A673 (cell line): Measurements from ENCODE around the gene TNFRSF11A. TPM values are rescaled to one million over a fixed set of nuclear protein-coding genes. Genes with fewer than 3 reads are reported as not detected.

Experiments
- BruUV-seq: library from RNA; stranded (reverse); fragments of 400-500 nt; replicated peaks from 2 replicates; lab custom pipeline; 2021; lab: Mats Ljungman, UMichigan
- CTCF ChIA-PET: fragments of 300-600 bp; sonication (Branson Sonifier 250); formaldehyde crosslinking; loops from one replicate; lab custom pipeline; 2022; ENCODE audit warnings: antibody characterized with exemption; lab: Charles Lee
- POLR2A ChIA-PET: fragments of 300-600 bp; sonication (Branson Sonifier 250); formaldehyde crosslinking; loops from one replicate; lab custom pipeline; 2022; ENCODE audit warnings: antibody characterized with exemption; ENCODE audit not compliant: low non-redundant PET; lab: Charles Lee
- DNase-seq: peaks from one replicate; pipeline ENCODE4 v3.0.0-alpha.2; 2015; ENCODE audit warnings: low spot score
- H3K27ac ChIP-seq: fragments of 200-600 bp; sonication (generic); 2 replicates; pipeline ENCODE4 v1.5.1; 2016; ENCODE audit warnings: mixed run types, low read depth, mild to moderate bottlenecking, mixed read lengths, antibody characterized with exemption, low read length; ENCODE audit not compliant: poor library complexity, severe bottlenecking
- H3K27me3 ChIP-seq: fragments of 200-600 bp; sonication (generic); replicated peaks from 2 replicates; pipeline ENCODE4 v1.6.1; 2017; ENCODE audit warnings: mixed run types, low read depth, mild to moderate bottlenecking, mixed read lengths, antibody characterized with exemption, low read length; ENCODE audit not compliant: insufficient read depth, poor library complexity
- H3K36me3 ChIP-seq: fragments of 200-600 bp; sonication (generic); 2 replicates; pipeline ENCODE4 v1.6.1; 2016; ENCODE audit warnings: mixed run types, mild to moderate bottlenecking, mixed read lengths, antibody characterized with exemption, low read length; ENCODE audit not compliant: insufficient read depth, poor library complexity, severe bottlenecking
- H3K4me1 ChIP-seq: fragments of 200-600 bp; sonication (generic); 2 replicates; pipeline ENCODE4 v1.6.1; 2017; ENCODE audit warnings: mixed run types, mild to moderate bottlenecking, mixed read lengths, antibody characterized with exemption, low read length; ENCODE audit not compliant: insufficient read depth, poor library complexity, severe bottlenecking
- H3K4me3 ChIP-seq: fragments of 200-600 bp; sonication (generic); 2 replicates; pipeline ENCODE4 v1.5.1; 2016; ENCODE audit warnings: low read depth, mixed run types, mild to moderate bottlenecking, mixed read lengths, low read length; ENCODE audit not compliant: poor library complexity, severe bottlenecking
- H3K9me3 ChIP-seq: fragments of 200-600 bp; sonication (generic); 2 replicates; pipeline ENCODE4 v1.6.1; 2016; ENCODE audit warnings: mixed run types, low read depth, mild to moderate bottlenecking, mixed read lengths, antibody characterized with exemption, low read length; ENCODE audit not compliant: poor library complexity, severe bottlenecking
- CTCF ChIP-seq: fragments of 300-800, 200-600 bp; sonication (generic); conservative IDR thresholded peaks from 2 replicates; pipeline ENCODE4 v1.5.1; 2017; ENCODE audit warnings: low read depth, mild to moderate bottlenecking, antibody characterized with exemption, low read length, moderate library complexity, mixed read lengths
- EZH2 ChIP-seq: fragments of 200-600 bp; sonication (generic); IDR thresholded peaks from 2 replicates; pipeline ENCODE4 v1.6.1; 2017; ENCODE audit warnings: borderline replicate concordance, low read depth, mild to moderate bottlenecking, mixed read lengths, antibody characterized with exemption, low read length; ENCODE audit not compliant: poor library complexity, severe bottlenecking
- intact Hi-C: fragments of 100-400 bp; cut with micrococcal nuclease; formaldehyde crosslinking; loops from one replicate; pipeline ENCODE4 v1.10.0; 2022; ENCODE audit not compliant: unreplicated experiment
- total RNA-seq: library from RNA; stranded (reverse); gene quantifications from 2 replicates; pipeline ENCODE4 v1.2.3, GENCODE V29; 2021

Gene TNFRSF11A
- total RNA-seq, 1 experiment from 2014 or later: 0.37 TPM

GRCh38 chr18:62348474-62348873 is 23.4 kb downstream of the TNFRSF11A start:
- BruUV-seq: no TSS peak
- Histone ChIP-seq H3K36me3 (no peaks in the 10 kb centered on the region), H3K4me3 (no peak overlapping the region), H3K4me1 (no peaks in the 10 kb centered on the region), H3K27ac (no peak overlapping the region), H3K9me3 (no peaks in the 10 kb centered on the region), H3K27me3 (no peaks in the 10 kb centered on the region)
- no peak for TF ChIP-seq EZH2
- TF ChIP-seq CTCF: no peak
- DNase-seq: no peak
- intact Hi-C loops: no loop called here
- ChIA-PET CTCF (no interaction called here), POLR2A (no interaction called here)

- DNase-seq: no peak
- CTCF ChIA-PET: no interaction called here
- intact Hi-C loops: no loop called here
- POLR2A ChIA-PET: no interaction called here
- TF ChIP-seq CTCF: no peak
- TF ChIP-seq EZH2: no peak
- Histone ChIP-seq H3K4me1 (no peaks in the 10 kb centered on the region), H3K36me3 (no peaks in the 10 kb centered on the region), H3K9me3 (no peaks in the 10 kb centered on the region), H3K27me3 (no peaks in the 10 kb centered on the region), H3K4me3 (no peak overlapping the region), H3K27ac (no peak overlapping the region)
- BruUV-seq: no TSS peak
Measured at GRCh38 chr18:62353170-62353569, 28.1 kb downstream of the TNFRSF11A start.

GRCh38 chr18:62354151-62354550 is 29.0 kb downstream of the TNFRSF11A start:
- no peaks in the 10 kb centered on the region for H3K27me3 ChIP-seq
- no TSS peak for BruUV-seq
- H3K4me3 ChIP-seq: no peak overlapping the region
- no peaks in the 10 kb centered on the region for H3K36me3 ChIP-seq
- no peaks in the 10 kb centered on the region for H3K9me3 ChIP-seq
- POLR2A ChIA-PET: no interaction called here
- TF ChIP-seq CTCF (no peak), EZH2 (no peak)
- H3K4me1 ChIP-seq: no peaks in the 10 kb centered on the region
- no peak overlapping the region for H3K27ac ChIP-seq
- no peak for DNase-seq
- CTCF ChIA-PET: no interaction called here
- intact Hi-C loops: no loop called here
